Lung (tissue), 12 donors: ENCODE measurements around the gene HSPG2. TPM values are rescaled to one million over a fixed set of nuclear protein-coding genes. Genes with fewer than 3 reads are reported as not detected.

Experiments
- ATAC-seq: fragments of 200-7000 bp; cut with Tn5 transposase; one replicate; pipeline ENCODE4 v1.9.1; 2020; ENCODE audit warnings: moderate number of reproducible peaks; ENCODE audit not compliant: insufficient read depth, low FRiP score
- DNase-seq, 3 donors: peaks; one replicate each; pipeline ENCODE4 v3.0.0-alpha.2; 2013 to 2017
- H3K27ac ChIP-seq, 2 donors: one replicate each; pipeline ENCODE4 v1.5.1; 2013; ENCODE audit warnings: mild to moderate bottlenecking in 2 of 2, moderate library complexity in 2 of 2, control low read depth in 1 of 2, inconsistent platforms in 1 of 2, low read depth in 1 of 2, low read length in 1 of 2
- H3K27me3 ChIP-seq, 3 donors: one replicate each; pipeline ENCODE4 v1.5.1; 2013; ENCODE audit warnings: low read length in 2 of 3; ENCODE audit not compliant: control insufficient read depth in 3 of 3, insufficient read depth in 3 of 3
- H3K36me3 ChIP-seq, 4 donors: one replicate each; pipeline ENCODE4 v1.5.1; 2013; ENCODE audit warnings: low read length in 4 of 4, mild to moderate bottlenecking in 1 of 4, moderate library complexity in 1 of 4; ENCODE audit not compliant: control insufficient read depth in 4 of 4, insufficient read depth in 4 of 4
- H3K4me1 ChIP-seq, 5 donors: one replicate each; pipeline ENCODE4 v1.5.1; 2013; ENCODE audit warnings: low read length in 5 of 5, mild to moderate bottlenecking in 2 of 5, moderate library complexity in 1 of 5; ENCODE audit not compliant: control insufficient read depth in 5 of 5, insufficient read depth in 5 of 5
- H3K4me3 ChIP-seq: one replicate; pipeline ENCODE4 v1.5.1; 2013; ENCODE audit warnings: mild to moderate bottlenecking, control low read depth, moderate library complexity
- H3K9ac ChIP-seq, 2 donors: one replicate each; pipeline ENCODE4 v1.5.1; 2013; ENCODE audit warnings: low read length in 2 of 2, control low read depth in 1 of 2; ENCODE audit not compliant: insufficient read depth in 1 of 2
- H3K9me3 ChIP-seq, 4 donors: one replicate each; pipeline ENCODE4 v1.5.1; 2013; ENCODE audit warnings: low read length in 3 of 4, mild to moderate bottlenecking in 1 of 4, moderate library complexity in 1 of 4; ENCODE audit not compliant: control insufficient read depth in 4 of 4, insufficient read depth in 3 of 4
- CTCF ChIP-seq: IDR thresholded peaks from 2 replicates; pipeline ENCODE4 v1.5.1; 2012; ENCODE audit warnings: mild to moderate bottlenecking; ENCODE audit errors: control extremely low read depth, extremely low read depth
- WGBS, 2 donors: extraction: QIAGEN DNeasy Blood & Tissue Kit; methylation state at CpG; one replicate each; pipeline ENCODE4 v1.1.7; 2013; 5-methylcytosine and 5-hydroxymethylcytosine counted together
- polyA plus RNA-seq, 2 donors: library from polyadenylated mRNA; stranded (reverse); fragments of 200-250 nt; gene quantifications; one replicate each; pipeline ENCODE4 v1.2.1, GENCODE V29; 2013
- total RNA-seq, 2 donors: library from RNA; depleted of rRNA in 1 of 2; stranded (reverse); fragments of >200 nt in 1 of 2; gene quantifications; one replicate each; pipeline ENCODE4 v1.2.1, GENCODE V29; 2014 to 2021
- donor health status: control.
- donor health status: control.
- donor health status: Bipolar disorder and iron deficiency.
- donor health status: healthy.
- donor health status: DM: yes; HTN: yes; CAD: no.

Gene HSPG2
- total and polyA plus RNA-seq, 4 donors: 58.0 to 335 (median 140) TPM

GRCh38 chr1:21911205-21912001 is 25.7 kb downstream of the HSPG2 start:
- TF ChIP-seq CTCF: no peak
- ATAC-seq: no peak
- Histone ChIP-seq H3K36me3 (no peaks in the 10 kb centered on the region), H3K9me3 (no peaks in the 10 kb centered on the region), H3K27ac (peak overlapping the region; percentile 65 to 90), H3K4me3 (no peak overlapping the region), H3K9ac (no peak overlapping the region), H3K4me1 (peaks cover 23 to 73% (median 37%) of the 10 kb centered on the region in 5 donors), H3K27me3 (no peaks in the 10 kb centered on the region)
- WGBS, 2 donors: 52 to 60% methylated on average over 9 to 10 of the region's 10 CpGs
- peak; percentile 73 to 83 (median 74) for DNase-seq

DNA sequence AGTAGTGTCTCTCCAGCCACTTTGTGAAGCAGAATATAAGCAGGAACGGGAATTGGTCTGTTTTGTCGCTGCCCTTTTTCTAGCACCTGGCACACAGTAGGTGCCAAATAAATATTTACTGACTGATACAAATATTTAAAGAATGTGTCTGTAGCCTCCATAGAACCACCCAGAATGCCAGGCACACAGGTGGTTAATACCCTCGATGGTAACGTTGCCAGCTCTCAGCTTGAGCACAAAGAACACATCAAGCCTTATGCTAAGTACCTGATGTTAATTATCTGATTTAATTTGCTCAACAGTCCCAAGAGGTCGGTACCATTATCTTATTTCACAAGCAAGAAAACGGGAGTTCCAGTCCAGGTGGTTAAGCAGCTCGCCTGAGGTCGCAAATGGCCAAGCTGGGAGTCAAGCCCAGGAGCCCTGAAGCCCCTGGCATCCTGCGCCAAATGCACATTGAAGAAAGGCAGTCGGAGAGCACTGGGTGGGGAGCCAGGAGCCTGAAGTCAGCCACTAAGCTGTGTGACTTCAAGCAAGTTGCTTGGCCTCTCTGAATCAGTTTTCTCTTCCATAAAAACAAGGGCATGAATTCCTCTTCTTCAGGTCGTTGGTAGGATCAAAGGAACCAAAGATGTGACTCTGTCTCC is 26.4 kb downstream of the HSPG2 start:
- Histone ChIP-seq H3K4me1 (peaks cover 23 to 75% (median 39%) of the 10 kb centered on the region in 5 donors), H3K27me3 (no peaks in the 10 kb centered on the region), H3K9ac (no peak overlapping the region), H3K9me3 (no peaks in the 10 kb centered on the region), H3K36me3 (no peaks in the 10 kb centered on the region), H3K27ac (peak overlapping the region; percentile 87 to 90), H3K4me3 (no peak overlapping the region)
- 63 to 76% methylated on average over 11 of the region's 11 CpGs for WGBS, 2 donors
- no peak for TF ChIP-seq CTCF
- ATAC-seq: no peak
- DNase-seq: no peak

DNA sequence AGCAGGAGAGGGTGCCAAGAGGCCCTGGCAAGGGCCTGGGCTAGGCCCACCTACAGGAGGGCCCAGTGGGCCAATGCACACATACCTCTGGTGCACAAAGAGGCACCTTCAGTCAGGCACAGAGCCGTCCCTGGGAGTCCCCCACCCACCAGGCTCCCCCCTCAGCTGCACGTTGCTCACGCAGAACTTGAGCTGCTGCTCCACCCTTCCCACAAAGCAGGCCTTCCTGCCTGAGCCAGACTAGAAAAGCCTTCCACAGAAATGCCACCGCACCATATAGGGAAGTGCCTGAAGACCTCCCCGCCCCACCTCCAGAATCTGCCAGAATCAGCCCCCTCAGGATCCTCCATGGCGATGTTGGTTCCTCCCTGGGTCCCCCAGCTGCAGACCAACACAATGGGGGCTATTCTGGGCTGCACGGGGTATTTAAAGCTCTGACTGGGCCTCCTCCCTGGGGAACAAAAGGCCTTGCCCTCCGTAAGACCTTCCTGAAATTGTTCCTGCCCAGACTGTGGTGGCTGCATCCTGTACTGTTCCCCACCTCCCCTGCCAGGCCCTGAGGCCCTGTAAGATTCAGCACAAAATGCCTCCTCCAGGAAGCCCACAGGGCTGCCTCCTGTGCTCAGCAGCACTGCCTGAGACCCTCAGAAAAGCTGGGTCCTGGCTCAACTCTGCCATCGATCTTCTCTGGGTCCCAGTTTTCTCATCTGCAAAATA is 27.2 kb downstream of the HSPG2 start:
- no peaks in the 10 kb centered on the region for H3K9me3 ChIP-seq
- no peak for TF ChIP-seq CTCF
- H3K9ac ChIP-seq: peak overlapping the region in 1 of 2 donors; percentile 15
- ATAC-seq (peak; percentile 46), DNase-seq (peak; percentile 57 to 78 (median 63))
- WGBS, 2 donors: 12 to 24% methylated on average over 9 of the region's 9 CpGs
- peaks cover 19 to 68% (median 39%) of the 10 kb centered on the region in 5 donors for H3K4me1 ChIP-seq
- H3K27me3 ChIP-seq: no peaks in the 10 kb centered on the region
- H3K27ac ChIP-seq: peak overlapping the region; percentile 87 to 90
- H3K4me3 ChIP-seq: no peak overlapping the region
- H3K36me3 ChIP-seq: no peaks in the 10 kb centered on the region
